Measurements from ENCODE around the gene UCKL1. TPM values are rescaled to one million over a fixed set of nuclear protein-coding genes. Genes with fewer than 3 reads are reported as not detected.

UCKL1 gene
- total RNA-seq, 5 donors from 2014 or later (not counting 1 experiment from before 2014, with no cell fraction given): 40.6 to 72.3 (median 67.0) TPM

DNA sequence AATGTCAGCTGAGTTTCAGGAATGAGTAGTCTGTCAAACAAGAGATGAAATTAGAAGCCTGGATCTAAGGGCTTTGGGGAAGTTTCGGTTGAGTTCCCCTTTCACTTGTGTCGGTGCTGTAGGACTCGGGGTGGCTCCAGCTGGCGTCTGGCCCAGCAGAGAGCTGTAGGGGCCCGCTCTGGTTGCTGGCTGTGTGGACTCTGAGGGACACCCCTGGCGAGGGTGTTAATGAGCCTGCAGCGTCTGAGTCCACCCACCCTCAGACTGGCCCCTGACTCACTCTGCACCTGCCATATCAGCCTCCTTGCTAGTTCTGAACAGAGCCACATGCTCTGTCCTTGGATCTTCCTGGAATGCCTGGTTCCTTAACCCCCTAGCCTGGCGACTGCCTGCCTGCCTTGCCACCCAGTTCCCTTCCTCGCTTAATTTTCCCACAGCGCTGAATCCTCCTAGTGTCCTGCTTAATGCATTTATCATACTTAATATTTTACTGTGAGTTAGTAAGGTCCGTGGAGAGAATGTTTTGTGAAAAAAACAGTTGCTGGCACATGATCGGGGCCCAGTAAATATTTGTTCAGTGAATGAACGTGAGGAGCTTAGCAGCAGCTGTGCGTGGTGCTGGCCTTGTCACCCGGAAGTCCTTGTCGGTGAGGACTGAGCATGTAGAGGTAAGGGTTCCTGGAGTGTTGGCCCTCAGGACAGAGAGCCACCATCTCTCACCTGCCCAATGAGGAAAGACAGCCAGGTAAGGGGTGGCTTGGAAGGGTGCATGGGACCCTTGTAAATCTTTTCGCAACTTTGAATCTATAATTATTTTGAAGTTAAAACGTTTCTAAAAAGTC, 59.7 kb downstream of the UCKL1 start:
- Mint-ChIP-seq H3K4me1 (peaks cover 53 to 61% (median 59%) of the 10 kb centered on the region in 3 donors), H3K27ac (peak overlapping the region; percentile 96 to 98), H3K4me3 (peak overlapping the region; percentile 91 to 98 (median 96)), H3K27me3 (no peaks in the 10 kb centered on the region), H3K36me3 (peaks cover 15% of the 10 kb centered on the region), H3K9me3 (no peaks in the 10 kb centered on the region)
- Histone ChIP-seq H3K36me3 (ENCODE audit: control insufficient read depth in 2 of 2, extremely low read depth in 1 of 2, insufficient read depth in 1 of 2, low read length in 1 of 2) (peaks cover 0 to 9% of the 10 kb centered on the region in 2 donors), H3K9me3 (no peaks in the 10 kb centered on the region), H3K4me1 (ENCODE audit: control insufficient read depth in 1 of 2, extremely low read depth in 1 of 2, insufficient read depth in 2 of 2, low read length in 2 of 2) (peaks cover 4 to 49% of the 10 kb centered on the region in 2 experiments), H3K27ac (ENCODE audit: low read length) (peak overlapping the region; percentile 71), H3K4me3 (ENCODE audit: control insufficient read depth in 1 of 2, extremely low read depth in 1 of 2, low read length in 1 of 2) (peak overlapping the region; percentile 55 to 74), H3K27me3 (replicated peaks in 1 of 2; ENCODE audit: control insufficient read depth in 2 of 2, extremely low read depth in 1 of 2, insufficient read depth in 2 of 2, low read length in 1 of 2) (no peaks in the 10 kb centered on the region)
- peak in 11 of 35 experiments; percentile 7 to 58 (median 17) for DNase-seq
- POLR2A ChIA-PET: no interaction called here
- WGBS (ENCODE audit: insufficient coverage): 20% methylated on average over 10 of the region's 18 CpGs
- peak in 1 of 4 experiments; percentile 10 for ATAC-seq (replicated peaks in 1 of 4)
- CTCF ChIA-PET: interaction anchor here in 1 of 2 donors (0.6 to 1.6 kb wide), 6 partner anchors 31 to 390 kb away, joined by 3 to 5 read pairs (median 3); partner anchors contain the start of genes SAMD10, TPD52L2 and UCKL1

DNA sequence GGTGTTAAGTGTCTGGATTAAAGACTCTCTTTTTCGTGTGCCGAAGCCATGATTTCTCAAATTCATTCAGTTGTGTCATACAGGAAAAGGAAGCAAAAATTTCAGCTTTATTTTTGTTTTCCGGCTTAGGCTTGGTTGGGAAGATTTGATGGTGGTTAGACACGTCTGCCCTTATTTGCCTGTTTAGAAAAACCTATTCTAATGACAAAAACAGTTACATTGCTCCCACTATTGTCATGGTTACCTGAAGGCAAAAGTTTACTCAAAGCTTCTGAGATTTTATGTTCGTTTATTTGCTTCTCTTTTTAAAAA, 60.3 kb downstream of the UCKL1 start:
- Mint-ChIP-seq H3K27ac (peak overlapping the region; percentile 96 to 98), H3K27me3 (no peaks in the 10 kb centered on the region), H3K4me3 (peak overlapping the region; percentile 91 to 98 (median 96)), H3K4me1 (peaks cover 47 to 55% (median 54%) of the 10 kb centered on the region in 3 donors), H3K9me3 (no peaks in the 10 kb centered on the region), H3K36me3 (peaks cover 10% of the 10 kb centered on the region)
- peaks cover 4 to 44% of the 10 kb centered on the region in 2 experiments for H3K4me1 ChIP-seq (ENCODE audit: control insufficient read depth in 1 of 2, extremely low read depth in 1 of 2, insufficient read depth in 2 of 2, low read length in 2 of 2)
- DNase-seq (peak in 2 of 35 experiments; percentile 24 to 59), ATAC-seq (replicated peaks in 1 of 4) (peak in 1 of 4 experiments; percentile 11)
- H3K4me3 ChIP-seq (ENCODE audit: control insufficient read depth in 1 of 2, extremely low read depth in 1 of 2, low read length in 1 of 2): peak overlapping the region; percentile 55 to 74
- POLR2A ChIA-PET: no interaction called here
- no peaks in the 10 kb centered on the region for H3K27me3 ChIP-seq (replicated peaks in 1 of 2; ENCODE audit: control insufficient read depth in 2 of 2, extremely low read depth in 1 of 2, insufficient read depth in 2 of 2, low read length in 1 of 2)
- no peaks in the 10 kb centered on the region for H3K9me3 ChIP-seq
- H3K36me3 ChIP-seq (ENCODE audit: control insufficient read depth in 2 of 2, extremely low read depth in 1 of 2, insufficient read depth in 1 of 2, low read length in 1 of 2): peaks cover under 1 to 13% of the 10 kb centered on the region in 2 donors
- CTCF ChIA-PET: interaction anchor here (0.6 to 1.6 kb wide), 6 partner anchors 31 to 254 kb away, joined by 3 to 5 read pairs (median 3); partner anchors contain the start of genes SAMD10 (in 1 of the 2), TPD52L2 (in 1 of the 2) and UCKL1 (in 1 of the 2)
- no CpG with 5 or more reads among the region's 5 CpGs for WGBS (ENCODE audit: insufficient coverage)
- H3K27ac ChIP-seq (ENCODE audit: low read length): peak overlapping the region; percentile 71

DNA sequence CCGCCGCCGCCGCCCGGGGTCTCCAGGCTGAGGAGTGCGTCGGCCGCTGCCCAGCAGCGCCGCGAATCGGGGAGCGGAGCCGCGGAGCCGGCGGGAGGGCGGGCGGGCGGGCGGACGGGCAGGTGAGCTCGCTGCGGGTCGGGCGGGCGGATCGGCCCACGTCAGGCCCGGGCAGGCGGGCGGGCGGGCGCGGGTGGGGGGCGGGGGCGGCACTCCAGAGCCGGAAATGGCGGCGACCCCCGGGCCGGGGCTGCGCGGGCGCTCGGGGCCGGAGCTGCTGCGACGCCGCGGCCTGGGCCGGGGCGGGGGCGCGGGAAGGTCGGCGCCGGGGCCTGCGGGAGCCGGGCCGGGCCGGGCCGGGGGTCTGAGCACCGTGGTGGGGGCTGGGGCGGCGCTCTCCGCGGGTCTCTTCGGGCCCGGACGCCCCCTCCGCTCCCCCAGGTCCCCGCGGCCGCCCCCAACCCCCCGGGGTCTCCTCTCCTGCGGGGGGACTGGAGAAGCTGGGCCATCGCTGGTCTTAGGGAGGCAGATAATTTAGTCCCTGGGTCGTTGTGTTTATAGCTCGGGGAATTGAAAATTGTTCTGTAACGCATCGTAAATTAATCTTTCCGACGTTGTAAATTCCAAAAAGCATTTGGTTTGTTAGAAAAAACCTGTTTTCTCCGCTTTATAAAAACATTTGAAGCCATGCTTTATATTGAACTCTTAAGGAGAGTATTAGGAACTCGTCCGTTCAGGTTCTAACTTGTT, 60.8 kb downstream of the UCKL1 start:
- no peaks in the 10 kb centered on the region for H3K9me3 Mint-ChIP-seq
- under 1% methylated on average over 64 of the region's 87 CpGs for WGBS (ENCODE audit: insufficient coverage)
- POLR2A ChIA-PET: no interaction called here
- H3K4me3 Mint-ChIP-seq: peak overlapping the region; percentile 91 to 98 (median 96)
- peak in 1 of 35 experiments; percentile 9 for DNase-seq
- no peaks in the 10 kb centered on the region for H3K27me3 ChIP-seq (replicated peaks in 1 of 2; ENCODE audit: control insufficient read depth in 2 of 2, extremely low read depth in 1 of 2, insufficient read depth in 2 of 2, low read length in 1 of 2)
- H3K4me1 Mint-ChIP-seq: peaks cover 46 to 50% (median 49%) of the 10 kb centered on the region in 3 donors
- H3K9me3 ChIP-seq: no peaks in the 10 kb centered on the region
- H3K27ac ChIP-seq (ENCODE audit: low read length): peak overlapping the region; percentile 71
- peaks cover 10% of the 10 kb centered on the region for H3K36me3 Mint-ChIP-seq
- H3K4me3 ChIP-seq (ENCODE audit: control insufficient read depth in 1 of 2, extremely low read depth in 1 of 2, low read length in 1 of 2): peak overlapping the region; percentile 55 to 74
- H3K36me3 ChIP-seq (ENCODE audit: control insufficient read depth in 2 of 2, extremely low read depth in 1 of 2, insufficient read depth in 1 of 2, low read length in 1 of 2): peaks cover 6 to 18% of the 10 kb centered on the region in 2 donors
- peaks cover 4 to 44% of the 10 kb centered on the region in 2 experiments for H3K4me1 ChIP-seq (ENCODE audit: control insufficient read depth in 1 of 2, extremely low read depth in 1 of 2, insufficient read depth in 2 of 2, low read length in 2 of 2)
- CTCF ChIA-PET: interaction anchor here (0.5 to 1.6 kb wide), 6 partner anchors 61 to 253 kb away, joined by 3 to 5 read pairs (median 3); partner anchors contain the start of genes SAMD10 (in 1 of the 2) and UCKL1 (in 1 of the 2)
- peak overlapping the region; percentile 96 to 98 for H3K27ac Mint-ChIP-seq
- no peak for ATAC-seq (replicated peaks in 1 of 4)
- no peaks in the 10 kb centered on the region for H3K27me3 Mint-ChIP-seq

DNA sequence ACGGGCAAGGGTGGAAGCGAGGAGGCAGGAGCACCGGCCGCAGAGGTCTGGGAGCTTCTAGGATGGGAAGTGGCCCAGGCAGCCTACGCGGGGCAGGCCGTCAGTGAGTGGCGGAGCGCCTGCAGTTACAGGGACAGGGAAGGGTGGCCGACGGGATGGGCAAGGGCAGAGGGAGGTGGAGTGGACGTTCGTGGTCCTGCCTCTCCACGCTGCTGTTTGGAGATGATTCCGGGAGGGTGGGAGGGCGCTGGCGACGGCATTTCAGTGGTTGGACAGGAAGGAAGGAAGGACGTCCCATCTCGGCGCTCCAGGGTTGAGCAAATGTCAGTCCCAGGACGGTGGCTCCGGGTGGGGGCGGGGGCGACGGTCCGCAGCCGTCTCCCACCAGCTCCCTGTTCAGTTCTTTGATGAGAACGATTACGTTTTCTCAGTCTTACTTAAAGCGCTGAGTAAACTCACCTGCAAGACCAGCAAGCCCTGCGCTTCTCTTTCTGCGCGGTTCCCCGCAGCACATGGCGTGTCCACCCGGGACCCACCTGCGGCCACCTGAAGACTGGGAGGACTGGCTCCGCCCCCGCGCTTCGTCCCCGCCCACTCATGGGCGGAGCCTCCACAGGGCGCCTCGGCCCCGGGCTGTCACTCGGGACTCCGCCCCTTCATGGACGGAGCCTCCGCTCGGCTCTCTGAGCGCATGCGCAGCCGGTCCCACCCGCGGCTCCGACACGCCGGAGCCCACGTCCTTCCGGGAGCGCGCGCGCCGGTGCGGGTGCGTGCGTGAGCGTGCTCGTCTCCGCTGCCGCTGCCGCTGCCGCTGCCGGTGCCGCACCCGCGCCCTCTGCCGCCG, 61.6 kb downstream of the UCKL1 start, which contains the start of gene DNAJC5:
TSS of gene DNAJC5 (plus strand) at position 769 of the 844 bp plus-strand sequence. CDS start 33,220 bp downstream, outside the sequence.
- Mint-ChIP-seq H3K4me3 (peak within 1 kb of the TSS; percentile 91 to 98 (median 96)), H3K4me1 (peaks cover 44 to 46% (median 44%) of the 10 kb centered on the region in 3 donors), H3K9me3 (no peaks in the 10 kb centered on the region), H3K27me3 (no peaks in the 10 kb centered on the region), H3K27ac (peak within 1 kb of the TSS; percentile 96 to 98), H3K36me3 (peaks cover 18% of the 10 kb centered on the region)
- WGBS (ENCODE audit: insufficient coverage): 8% methylated on average over 80 of the region's 82 CpGs
- ChIA-PET POLR2A (interaction anchor here in 1 of 2 donors (0.6 kb wide), 1 partner anchor 374 kb away, joined by 4 read pairs; no protein-coding TSS in a partner anchor), CTCF (interaction anchor here in 1 of 2 donors (0.5 kb wide), 1 partner anchor 242 kb away, joined by 3 read pairs; no protein-coding TSS in a partner anchor)
- Histone ChIP-seq H3K9me3 (no peaks in the 10 kb centered on the region), H3K36me3 (ENCODE audit: control insufficient read depth in 2 of 2, extremely low read depth in 1 of 2, insufficient read depth in 1 of 2, low read length in 1 of 2) (peaks cover 11 to 25% of the 10 kb centered on the region in 2 donors), H3K27ac (ENCODE audit: low read length) (peak within 1 kb of the TSS; percentile 71), H3K4me3 (ENCODE audit: control insufficient read depth in 1 of 2, extremely low read depth in 1 of 2, low read length in 1 of 2) (peak within 1 kb of the TSS; percentile 56 to 74), H3K27me3 (replicated peaks in 1 of 2; ENCODE audit: control insufficient read depth in 2 of 2, extremely low read depth in 1 of 2, insufficient read depth in 2 of 2, low read length in 1 of 2) (no peaks in the 10 kb centered on the region), H3K4me1 (ENCODE audit: control insufficient read depth in 1 of 2, extremely low read depth in 1 of 2, insufficient read depth in 2 of 2, low read length in 2 of 2) (peaks cover 4 to 39% of the 10 kb centered on the region in 2 experiments)
- peak; percentile 89 to 96 (median 90) for ATAC-seq (replicated peaks in 1 of 4)
- peak; percentile 92 to 99 (median 96) for DNase-seq

DNA sequence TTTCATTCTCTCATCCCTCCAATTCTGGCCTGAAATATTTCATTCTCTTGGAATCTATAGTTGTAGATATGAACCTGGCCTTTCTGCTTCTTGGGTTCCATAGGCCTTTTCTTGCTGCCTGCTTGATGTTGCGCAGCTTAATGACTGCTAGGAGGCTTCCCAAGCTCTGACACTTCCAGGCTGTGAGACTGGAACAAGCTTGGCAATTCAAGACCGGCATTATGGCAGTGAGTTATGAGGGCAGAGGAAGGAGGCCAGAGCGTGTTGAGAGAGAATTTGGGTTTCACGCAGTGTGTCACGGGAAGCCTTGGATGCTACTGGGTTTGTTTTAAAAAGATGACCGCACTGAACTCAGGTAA, 62.2 kb downstream of the UCKL1 start:
- Histone ChIP-seq H3K27me3 (replicated peaks in 1 of 2; ENCODE audit: control insufficient read depth in 2 of 2, extremely low read depth in 1 of 2, insufficient read depth in 2 of 2, low read length in 1 of 2) (no peaks in the 10 kb centered on the region), H3K4me3 (ENCODE audit: control insufficient read depth in 1 of 2, extremely low read depth in 1 of 2, low read length in 1 of 2) (no peak overlapping the region), H3K36me3 (ENCODE audit: control insufficient read depth in 2 of 2, extremely low read depth in 1 of 2, insufficient read depth in 1 of 2, low read length in 1 of 2) (peaks cover 11 to 31% of the 10 kb centered on the region in 2 donors), H3K4me1 (ENCODE audit: control insufficient read depth in 1 of 2, extremely low read depth in 1 of 2, insufficient read depth in 2 of 2, low read length in 2 of 2) (peaks cover 4 to 37% of the 10 kb centered on the region in 2 experiments), H3K9me3 (no peaks in the 10 kb centered on the region), H3K27ac (ENCODE audit: low read length) (no peak overlapping the region)
- Mint-ChIP-seq H3K4me3 (peak overlapping the region; percentile 76 to 82 (median 82)), H3K27ac (peak overlapping the region; percentile 79 to 87), H3K36me3 (peaks cover 21% of the 10 kb centered on the region), H3K9me3 (no peaks in the 10 kb centered on the region), H3K4me1 (peaks cover 38 to 40% (median 38%) of the 10 kb centered on the region in 3 donors), H3K27me3 (no peaks in the 10 kb centered on the region)
- WGBS (ENCODE audit: insufficient coverage): 71% methylated on average over 6 of the region's 6 CpGs
- CTCF ChIA-PET: no interaction called here
- POLR2A ChIA-PET: interaction anchor here in 1 of 2 donors (0.6 kb wide), 1 partner anchor 374 kb away, joined by 4 read pairs; no protein-coding TSS in a partner anchor
- no peak for DNase-seq
- no peak for ATAC-seq (replicated peaks in 1 of 4)
